Heart right ventricle (tissue), 16 donors: ENCODE results near the gene SIRT3. TPM values are rescaled to one million over a fixed set of nuclear protein-coding genes. Genes with fewer than 3 reads are reported as not detected.

Source experiments
- ATAC-seq, 8 donors: fragments of 200-7000 bp; cut with Tn5 transposase; one replicate each; pipeline ENCODE4 v1.9.1; 2020; ENCODE audit warnings: mild to moderate bottlenecking in 8 of 8, moderate library complexity in 8 of 8, moderate number of reproducible peaks in 1 of 8
- DNase-seq, 2 donors: peaks; one replicate each; pipeline ENCODE4 v3.0.0-alpha.2; 2020
- H3K27ac ChIP-seq, 10 donors: fragments of 200-600 bp; sonication (generic) in 2 of 10; one replicate each; pipeline versions ENCODE4 v1.5.0 to v1.8.0; 2020 to 2022; ENCODE audit warnings: mild to moderate bottlenecking in 3 of 10
- H3K27me3 ChIP-seq, 7 donors: fragments of 200-600 bp; one replicate each; pipeline ENCODE4 v1.8.0; 2021 to 2022; ENCODE audit warnings: mild to moderate bottlenecking in 2 of 7
- H3K36me3 ChIP-seq, 9 donors: fragments of 200-600 bp; sonication (generic) in 1 of 9; one replicate each; pipeline versions ENCODE4 v1.5.0 to v1.8.0; 2020 to 2022; ENCODE audit warnings: mild to moderate bottlenecking in 2 of 9
- H3K4me1 ChIP-seq, 9 donors: fragments of 200-600 bp; sonication (generic) in 1 of 9; one replicate each; pipeline versions ENCODE4 v1.5.0 to v1.8.0; 2020 to 2022; ENCODE audit warnings: mild to moderate bottlenecking in 4 of 9
- H3K4me3 ChIP-seq, 10 donors: fragments of 200-600 bp; sonication (generic) in 2 of 10; one replicate each; pipeline versions ENCODE4 v1.5.0 to v1.8.0; 2020 to 2022; ENCODE audit warnings: mild to moderate bottlenecking in 7 of 10, moderate library complexity in 2 of 10
- H3K9me3 ChIP-seq, 11 donors: fragments of 200-600 bp in 10 of 11; sonication (generic) in 2 of 11; one replicate each; pipeline versions ENCODE4 v1.5.0 to v1.8.0; 2013 to 2022; ENCODE audit warnings: mild to moderate bottlenecking in 2 of 11, control low read depth in 1 of 11, moderate library complexity in 1 of 11
- WGBS, 2 donors: extraction: QIAGEN DNeasy Blood & Tissue Kit; methylation state at CpG; one replicate each; pipeline ENCODE4 v1.1.7; 2013; ENCODE audit warnings: inconsistent platforms in 1 of 2; 5-methylcytosine and 5-hydroxymethylcytosine counted together
- intact Hi-C, 10 donors: fragments of 100-400 bp; cut with DNase I; formaldehyde crosslinking; loops; one replicate each; pipeline versions ENCODE4 v1.11.1 to v1.14.2; 2022
- polyA plus RNA-seq, 2 donors: library from polyadenylated mRNA; stranded (reverse); fragments of 200-250 nt; gene quantifications; one replicate each; pipeline ENCODE4 v1.2.3, GENCODE V29; 2013
- total RNA-seq, 10 donors: library from RNA; stranded (reverse); fragmentation: NEBNext Ultra II Directional in 3 of 10; extraction: Animal tissue kit (Norgen Biotek cat#: 25700) in 3 of 10; gene quantifications; one replicate each; pipeline versions ENCODE4 v1.2.1 to v1.2.4, GENCODE V29; 2021 to 2023
- TF ChIP-seq, protein P1 (sequence below), 9 donors: fragments of 200-600 bp; sonication (generic) in 2 of 9; IDR thresholded peaks; one replicate each; pipeline versions ENCODE4 v1.5.0 to v1.8.0; 2021 to 2022; ENCODE audit warnings: antibody characterized with exemption in 9 of 9, mild to moderate bottlenecking in 5 of 9, moderate library complexity in 1 of 9
- donor health status: Arrhythmogenic right ventricular cardiomyopathy.
- donor health status: ischemic (EF 13 %, LVEDD 7.1; RV severe dilation, severe dysfunction).
- donor health status: healthy with polysubstance abuse.
- donor health status: DM: no; HTN: yes; CAD: no.
- donor health status: DM: no; HTN: no; CAD: no.
- donor health status: ischemic (EF 25% LVEDD 6.9; RV normal size, moderate dysfunction).
- donor health status: ischemic (EF 25% LVEDD 5.7; RV mildly dilated, moderate dysfunction).
- donor health status: healthy.
- donor health status: DM: yes; HTN: yes; CAD: no.
- donor health status: Ischemic cardiomyopathy.
- donor health status: ischemic (EF 35%, LVEDD 5.7; RV mildly dilated, moderate dysfunction).
- donor health status: nonischemic (EF 11% LVEDD 7.7; RV severe dilation, severe dysfunction).
- donor health status: DM: yes; HTN: yes; CAD: no.
- donor health status: PGD.
- donor health status: ischemic (EF 29% LVEDD 5.4; RV normal size, mild dysfunction).
- donor health status: nonischemic (EF 23%, LVEDD 6.1; RV moderate dilation, normal function).

The SIRT3 gene
- total and polyA plus RNA-seq, 12 donors: 18.5 to 50.2 (median 34.9) TPM

DNA sequence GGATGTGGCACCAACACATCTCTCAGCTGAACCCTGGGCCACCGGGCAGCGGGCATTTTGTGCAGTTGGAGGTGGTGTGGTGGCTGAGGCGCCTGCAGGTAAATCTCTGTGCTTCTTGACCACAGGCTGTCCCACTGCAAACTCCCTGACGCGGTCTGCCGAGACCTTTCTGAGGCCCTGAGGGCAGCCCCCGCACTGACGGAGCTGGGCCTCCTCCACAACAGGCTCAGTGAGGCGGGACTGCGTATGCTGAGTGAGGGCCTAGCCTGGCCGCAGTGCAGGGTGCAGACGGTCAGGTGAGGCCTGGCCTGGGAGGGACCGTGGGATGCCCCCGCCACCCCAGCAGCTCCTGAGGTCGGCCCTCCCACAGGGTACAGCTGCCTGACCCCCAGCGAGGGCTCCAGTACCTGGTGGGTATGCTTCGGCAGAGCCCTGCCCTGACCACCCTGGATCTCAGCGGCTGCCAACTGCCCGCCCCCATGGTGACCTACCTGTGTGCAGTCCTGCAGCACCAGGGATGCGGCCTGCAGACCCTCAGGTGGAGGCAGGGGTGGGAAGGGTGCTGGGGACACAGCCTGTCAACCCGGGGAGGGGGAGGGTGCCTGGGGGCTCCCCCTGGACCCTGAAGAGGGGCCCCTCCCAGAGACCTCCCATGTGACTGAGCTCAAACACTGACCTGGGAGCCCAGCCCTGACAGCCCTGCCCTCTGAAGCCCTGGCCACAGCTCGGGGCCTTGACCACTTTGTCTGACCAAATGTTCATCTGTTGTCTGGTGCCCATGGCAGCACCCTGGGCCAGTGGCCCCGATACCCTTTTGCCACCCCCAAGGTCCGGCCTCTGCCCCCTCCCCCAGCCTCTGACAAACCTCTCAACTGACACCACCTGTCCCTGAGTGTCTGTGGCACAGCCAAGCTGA lies 48.2 kb upstream of the SIRT3 start:
- 82 to 88% methylated on average over 24 of the region's 24 CpGs for WGBS, 2 donors
- intact Hi-C loops: loop anchor here in 1 of 10 donors (5.0 kb wide), 1 partner anchor 32 kb away; no protein-coding TSS in a partner anchor
- Histone ChIP-seq H3K9me3 (no peaks in the 10 kb centered on the region), H3K27me3 (peaks cover 24 to 88% (median 78%) of the 10 kb centered on the region in 7 donors), H3K27ac (no peak overlapping the region), H3K4me3 (no peak overlapping the region), H3K36me3 (no peaks in the 10 kb centered on the region), H3K4me1 (peaks cover 5 to 35% (median 27%) of the 10 kb centered on the region in 9 donors)
- TF ChIP-seq, protein P1, sequence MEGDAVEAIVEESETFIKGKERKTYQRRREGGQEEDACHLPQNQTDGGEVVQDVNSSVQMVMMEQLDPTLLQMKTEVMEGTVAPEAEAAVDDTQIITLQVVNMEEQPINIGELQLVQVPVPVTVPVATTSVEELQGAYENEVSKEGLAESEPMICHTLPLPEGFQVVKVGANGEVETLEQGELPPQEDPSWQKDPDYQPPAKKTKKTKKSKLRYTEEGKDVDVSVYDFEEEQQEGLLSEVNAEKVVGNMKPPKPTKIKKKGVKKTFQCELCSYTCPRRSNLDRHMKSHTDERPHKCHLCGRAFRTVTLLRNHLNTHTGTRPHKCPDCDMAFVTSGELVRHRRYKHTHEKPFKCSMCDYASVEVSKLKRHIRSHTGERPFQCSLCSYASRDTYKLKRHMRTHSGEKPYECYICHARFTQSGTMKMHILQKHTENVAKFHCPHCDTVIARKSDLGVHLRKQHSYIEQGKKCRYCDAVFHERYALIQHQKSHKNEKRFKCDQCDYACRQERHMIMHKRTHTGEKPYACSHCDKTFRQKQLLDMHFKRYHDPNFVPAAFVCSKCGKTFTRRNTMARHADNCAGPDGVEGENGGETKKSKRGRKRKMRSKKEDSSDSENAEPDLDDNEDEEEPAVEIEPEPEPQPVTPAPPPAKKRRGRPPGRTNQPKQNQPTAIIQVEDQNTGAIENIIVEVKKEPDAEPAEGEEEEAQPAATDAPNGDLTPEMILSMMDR (IDR thresholded peaks at IDR 0.05): no peak
- peak in 1 of 2 donors; percentile 3 for DNase-seq
- ATAC-seq: no peak

DNA sequence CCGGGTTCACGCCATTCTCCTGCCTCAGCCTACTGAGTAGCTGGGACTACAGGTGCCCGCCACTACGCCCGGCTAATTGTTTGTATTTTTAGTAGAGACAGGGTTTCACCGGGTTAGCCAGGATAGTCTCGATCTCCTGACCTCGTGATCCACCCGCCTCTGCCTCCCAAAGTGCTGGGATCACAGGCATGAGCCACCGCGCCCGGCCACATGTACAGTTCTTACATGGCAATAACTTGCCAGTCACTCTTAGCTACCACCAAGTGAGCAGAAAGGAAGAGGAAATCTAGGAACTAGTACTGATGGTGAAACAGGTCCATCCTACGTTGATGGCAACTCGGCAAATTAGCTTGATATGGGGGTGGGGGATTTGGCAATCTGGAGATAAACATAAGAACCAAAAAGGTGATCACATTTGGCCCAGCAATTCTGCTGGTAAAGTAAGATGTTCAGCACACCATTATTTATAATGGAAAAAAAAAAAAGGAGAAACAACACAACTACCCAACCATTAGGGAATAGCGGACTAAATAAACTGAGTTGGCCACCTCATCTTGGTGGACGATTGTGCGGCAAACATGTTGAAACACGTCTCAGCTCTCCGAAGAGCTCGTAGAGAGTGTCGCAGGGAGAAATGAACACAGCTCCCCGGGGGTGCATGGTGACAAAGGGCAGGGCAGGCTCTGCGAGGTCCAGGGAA lies 47.4 kb upstream of the SIRT3 start:
- Histone ChIP-seq H3K4me3 (no peak overlapping the region), H3K4me1 (peaks cover 5 to 42% (median 33%) of the 10 kb centered on the region in 9 donors), H3K27ac (no peak overlapping the region), H3K9me3 (no peaks in the 10 kb centered on the region), H3K36me3 (no peaks in the 10 kb centered on the region), H3K27me3 (peaks cover 33 to 96% (median 86%) of the 10 kb centered on the region in 7 donors)
- intact Hi-C loops: no loop called here
- WGBS, 2 donors: 85 to 86% methylated on average over 22 to 23 of the region's 23 CpGs
- ATAC-seq: no peak
- peak in 1 of 2 donors; percentile 1 for DNase-seq
- TF ChIP-seq, protein P1 (IDR thresholded peaks at IDR 0.05): no peak

DNA sequence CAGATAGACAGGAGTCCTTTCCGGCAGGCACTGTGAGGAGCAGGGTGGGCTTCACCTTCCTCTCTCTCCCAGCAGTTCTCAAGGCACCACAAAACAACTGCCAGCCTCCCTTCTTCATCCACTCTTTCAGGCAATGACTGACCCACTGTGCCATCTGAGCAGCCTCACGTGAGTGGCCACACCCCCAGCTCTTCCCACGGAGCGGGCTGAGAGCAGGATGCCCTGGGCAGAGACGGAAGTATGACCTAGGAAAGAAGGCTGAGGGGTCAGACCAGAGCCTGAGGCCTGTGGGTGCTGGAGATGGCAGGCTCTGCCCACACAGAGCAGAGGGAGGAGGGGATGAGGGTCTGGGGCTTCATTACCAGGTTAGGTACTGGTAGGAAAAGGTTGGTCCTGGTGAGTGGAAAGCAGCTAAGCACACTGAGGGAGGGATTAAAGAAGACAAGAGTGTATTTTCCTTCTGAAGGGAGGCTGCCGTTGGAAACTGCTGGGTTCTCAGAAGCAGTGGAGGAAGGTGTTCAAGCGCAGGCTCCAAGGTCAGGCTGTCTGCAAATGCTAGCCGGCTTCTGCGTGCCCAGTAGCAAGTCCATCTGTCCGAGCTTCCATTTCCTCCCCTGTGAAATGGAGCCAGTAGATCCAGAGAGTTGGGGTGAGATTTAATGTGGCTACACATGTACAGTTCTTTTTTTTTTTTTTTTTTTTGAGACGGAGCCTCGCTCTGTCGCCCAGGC lies 46.7 kb upstream of the SIRT3 start:
- ATAC-seq: no peak

More for the DNA sequence above, 46.7 kb upstream of the SIRT3 start:
- Histone ChIP-seq H3K27ac (no peak overlapping the region), H3K4me3 (no peak overlapping the region), H3K9me3 (no peaks in the 10 kb centered on the region), H3K36me3 (no peaks in the 10 kb centered on the region), H3K4me1 (peaks cover 5 to 36% (median 26%) of the 10 kb centered on the region in 9 donors), H3K27me3 (peaks cover 33 to 96% (median 90%) of the 10 kb centered on the region in 7 donors)
- intact Hi-C loops: no loop called here
- 57 to 63% methylated on average over 12 to 13 of the region's 13 CpGs for WGBS, 2 donors
- DNase-seq: peak in 1 of 2 donors; percentile 0
- TF ChIP-seq, protein P1 (IDR thresholded peaks at IDR 0.05): no peak
